ENCODE results near the gene THRB.

THRB gene

DNA sequence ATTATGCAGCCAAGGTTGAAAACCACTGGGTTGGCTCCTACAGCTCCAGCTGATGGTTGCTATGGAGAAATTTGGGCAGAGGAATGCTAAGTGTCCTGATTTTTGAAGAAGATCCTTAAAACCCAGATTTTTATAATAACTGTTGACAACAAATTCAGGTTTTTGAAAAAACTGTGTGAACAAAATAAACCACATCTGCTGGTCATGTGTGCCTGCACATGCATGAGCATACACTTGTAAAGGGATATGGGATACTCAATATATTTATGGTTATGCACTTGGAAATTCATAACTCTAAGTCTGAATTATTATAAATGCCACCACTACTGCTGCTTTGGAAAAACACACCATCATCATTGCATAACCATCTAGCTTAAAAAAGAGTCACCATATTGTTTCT, 133.7 kb downstream of the THRB start:
- no peak overlapping the region for H3K23ac ChIP-seq (ENCODE audit: low read length)
- no peak overlapping the region for H3K4me3 ChIP-seq (ENCODE audit: low read length)
- no peak overlapping the region for H3K4me2 ChIP-seq (ENCODE audit: low read length)
- no peaks in the 10 kb centered on the region for H3K79me1 ChIP-seq (ENCODE audit: low read length)
- no peaks in the 10 kb centered on the region for H3K4me1 ChIP-seq (ENCODE audit: control insufficient read depth, low read depth, low read length)
- no peak overlapping the region for H3K9ac ChIP-seq (ENCODE audit: low read length)
- H4K8ac ChIP-seq (ENCODE audit: low read depth, low read length) = no peak overlapping the region
- no peak overlapping the region for H3K18ac ChIP-seq (ENCODE audit: low read length)
- H3K56ac ChIP-seq (ENCODE audit: low read length) = no peak overlapping the region
- H2BK5ac ChIP-seq (ENCODE audit: low read length) = no peak overlapping the region
- H3K27me3 ChIP-seq (ENCODE audit: insufficient read depth, low read length, poor library complexity) = no peaks in the 10 kb centered on the region
- no peak overlapping the region for H3K27ac ChIP-seq (ENCODE audit: low read depth, low read length)
- H2BK120ac ChIP-seq (ENCODE audit: low read depth, low read length) = no peak overlapping the region
- no peaks in the 10 kb centered on the region for H3K36me3 ChIP-seq (ENCODE audit: control insufficient read depth, insufficient read depth, low read length)
- H4K5ac ChIP-seq (ENCODE audit: low read length) = no peak overlapping the region
- H3K4ac ChIP-seq (ENCODE audit: low read depth, low read length) = no peak overlapping the region
- no peak overlapping the region for H2BK15ac ChIP-seq (replicated peaks; ENCODE audit: low read depth)
- H2AK5ac ChIP-seq (ENCODE audit: low read length) = no peak overlapping the region
- DNase-seq = no peak
- H3K79me2 ChIP-seq (ENCODE audit: control insufficient read depth, insufficient read depth, low read length) = no peaks in the 10 kb centered on the region

DNA sequence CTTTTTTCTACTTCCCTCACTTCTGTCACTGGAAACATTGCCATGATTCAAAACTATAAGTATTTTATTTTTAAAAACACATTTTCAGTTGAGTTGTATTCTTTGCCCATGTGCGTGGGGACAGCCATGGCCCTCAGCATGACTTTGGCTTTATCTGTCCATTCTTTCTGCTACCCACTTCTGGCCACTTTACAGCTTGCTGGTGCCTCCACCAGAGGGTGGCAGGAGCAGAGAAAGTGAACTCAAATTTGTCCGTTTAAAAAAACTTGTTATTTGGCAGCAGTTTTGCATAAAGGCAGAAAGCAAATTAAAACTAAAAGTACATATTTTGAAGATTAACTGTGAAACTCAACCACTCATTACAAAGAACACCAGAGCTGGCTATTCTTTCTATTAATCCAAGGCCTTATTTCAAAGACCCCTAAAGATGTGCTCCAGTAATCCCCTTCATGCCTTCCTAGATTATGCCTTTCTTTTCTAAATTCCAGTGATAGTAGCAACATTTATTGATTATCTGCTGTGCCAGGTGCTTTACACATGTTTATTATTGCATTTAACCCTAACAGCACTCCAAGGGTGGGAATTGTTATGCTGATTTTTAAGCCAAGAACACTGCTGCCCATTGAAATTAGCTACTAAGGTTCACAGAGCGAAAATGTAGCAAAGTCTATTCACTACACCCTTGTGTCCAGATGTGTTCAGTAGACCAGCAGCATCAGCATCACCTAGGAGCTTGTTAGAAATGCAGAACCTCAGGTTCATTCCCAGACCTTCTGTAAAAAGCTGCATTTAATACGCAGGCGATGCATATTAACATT, 134.8 kb downstream of the THRB start:
- Histone ChIP-seq H4K5ac (ENCODE audit: low read length) (no peak overlapping the region), H3K4ac (ENCODE audit: low read depth, low read length) (no peak overlapping the region), H3K9ac (ENCODE audit: low read length) (no peak overlapping the region), H3K79me2 (ENCODE audit: control insufficient read depth, insufficient read depth, low read length) (no peaks in the 10 kb centered on the region), H3K36me3 (ENCODE audit: control insufficient read depth, insufficient read depth, low read length) (no peaks in the 10 kb centered on the region), H3K56ac (ENCODE audit: low read length) (no peak overlapping the region), H3K23ac (ENCODE audit: low read length) (no peak overlapping the region), H2BK5ac (ENCODE audit: low read length) (no peak overlapping the region), H3K4me3 (ENCODE audit: low read length) (no peak overlapping the region), H3K4me2 (ENCODE audit: low read length) (no peak overlapping the region), H4K8ac (ENCODE audit: low read depth, low read length) (no peak overlapping the region), H2AK5ac (ENCODE audit: low read length) (no peak overlapping the region), H3K27ac (ENCODE audit: low read depth, low read length) (no peak overlapping the region), H3K79me1 (ENCODE audit: low read length) (no peaks in the 10 kb centered on the region), H3K18ac (ENCODE audit: low read length) (no peak overlapping the region), H3K4me1 (ENCODE audit: control insufficient read depth, low read depth, low read length) (no peaks in the 10 kb centered on the region), H3K27me3 (ENCODE audit: insufficient read depth, low read length, poor library complexity) (no peaks in the 10 kb centered on the region), H2BK15ac (replicated peaks; ENCODE audit: low read depth) (no peak overlapping the region), H2BK120ac (ENCODE audit: low read depth, low read length) (no peak overlapping the region)
- WGBS (ENCODE audit: extremely low coverage, insufficient coverage, low lambda C conversion rate) = no CpG with 5 or more reads among the region's 5 CpGs
- DNase-seq = no peak

GRCh38 chr3:24359102-24359501, 135.5 kb downstream of the THRB start:
- Histone ChIP-seq H3K27me3 (ENCODE audit: insufficient read depth, low read length, poor library complexity) (no peaks in the 10 kb centered on the region), H3K4me3 (ENCODE audit: low read length) (no peak overlapping the region), H3K36me3 (ENCODE audit: control insufficient read depth, insufficient read depth, low read length) (no peaks in the 10 kb centered on the region), H3K4me1 (ENCODE audit: control insufficient read depth, low read depth, low read length) (no peaks in the 10 kb centered on the region), H4K5ac (ENCODE audit: low read length) (no peak overlapping the region), H3K18ac (ENCODE audit: low read length) (no peak overlapping the region), H3K79me2 (ENCODE audit: control insufficient read depth, insufficient read depth, low read length) (no peaks in the 10 kb centered on the region), H3K27ac (ENCODE audit: low read depth, low read length) (no peak overlapping the region), H3K4me2 (ENCODE audit: low read length) (no peak overlapping the region), H2BK5ac (ENCODE audit: low read length) (no peak overlapping the region), H2AK5ac (ENCODE audit: low read length) (no peak overlapping the region), H2BK120ac (ENCODE audit: low read depth, low read length) (no peak overlapping the region), H3K23ac (ENCODE audit: low read length) (no peak overlapping the region), H3K79me1 (ENCODE audit: low read length) (no peaks in the 10 kb centered on the region), H4K8ac (ENCODE audit: low read depth, low read length) (no peak overlapping the region), H3K9ac (ENCODE audit: low read length) (no peak overlapping the region), H3K4ac (ENCODE audit: low read depth, low read length) (no peak overlapping the region), H2BK15ac (replicated peaks; ENCODE audit: low read depth) (no peak overlapping the region), H3K56ac (ENCODE audit: low read length) (no peak overlapping the region)
- WGBS (ENCODE audit: extremely low coverage, insufficient coverage, low lambda C conversion rate) = no CpG with 5 or more reads among the region's 1 CpG
- no peak for DNase-seq

DNA sequence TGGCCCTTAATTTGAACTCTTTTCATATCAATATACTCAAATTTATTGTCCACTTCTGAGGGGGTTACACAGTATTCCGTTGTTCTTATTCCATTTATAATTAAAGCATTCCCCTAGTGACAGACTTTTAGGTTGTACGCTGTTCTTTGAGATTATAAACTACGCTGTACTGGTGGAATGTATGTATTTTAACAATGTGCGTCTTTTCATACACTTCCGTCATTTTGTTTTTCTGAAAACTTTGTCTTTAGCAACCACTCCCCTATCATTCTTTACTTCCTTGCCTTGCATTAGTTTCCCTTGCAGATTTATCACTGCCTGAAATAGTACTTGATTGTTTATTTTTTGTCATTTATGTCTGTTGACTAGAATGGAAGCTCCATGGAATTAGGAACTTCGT, 137.0 kb downstream of the THRB start:
- Histone ChIP-seq H3K79me1 (ENCODE audit: low read length) (no peaks in the 10 kb centered on the region), H3K4me1 (ENCODE audit: control insufficient read depth, low read depth, low read length) (no peaks in the 10 kb centered on the region), H3K18ac (ENCODE audit: low read length) (no peak overlapping the region), H3K79me2 (ENCODE audit: control insufficient read depth, insufficient read depth, low read length) (no peaks in the 10 kb centered on the region), H2AK5ac (ENCODE audit: low read length) (no peak overlapping the region), H3K9ac (ENCODE audit: low read length) (no peak overlapping the region), H3K27me3 (ENCODE audit: insufficient read depth, low read length, poor library complexity) (no peaks in the 10 kb centered on the region), H3K27ac (ENCODE audit: low read depth, low read length) (no peak overlapping the region), H2BK120ac (ENCODE audit: low read depth, low read length) (no peak overlapping the region), H4K8ac (ENCODE audit: low read depth, low read length) (no peak overlapping the region), H4K5ac (ENCODE audit: low read length) (no peak overlapping the region), H3K4me2 (ENCODE audit: low read length) (no peak overlapping the region), H3K36me3 (ENCODE audit: control insufficient read depth, insufficient read depth, low read length) (no peaks in the 10 kb centered on the region), H2BK15ac (replicated peaks; ENCODE audit: low read depth) (no peak overlapping the region), H2BK5ac (ENCODE audit: low read length) (no peak overlapping the region), H3K56ac (ENCODE audit: low read length) (no peak overlapping the region), H3K23ac (ENCODE audit: low read length) (no peak overlapping the region), H3K4me3 (ENCODE audit: low read length) (no peak overlapping the region), H3K4ac (ENCODE audit: low read depth, low read length) (no peak overlapping the region)
- no peak for DNase-seq
- no CpG with 5 or more reads among the region's 6 CpGs for WGBS (ENCODE audit: extremely low coverage, insufficient coverage, low lambda C conversion rate)

GRCh38 chr3:24355806-24356205, 138.8 kb downstream of the THRB start:
- H3K18ac ChIP-seq (ENCODE audit: low read length) = no peak overlapping the region
- H3K4me1 ChIP-seq (ENCODE audit: control insufficient read depth, low read depth, low read length) = no peaks in the 10 kb centered on the region
- H3K36me3 ChIP-seq (ENCODE audit: control insufficient read depth, insufficient read depth, low read length) = no peaks in the 10 kb centered on the region
- no peak overlapping the region for H2BK5ac ChIP-seq (ENCODE audit: low read length)
- no peak overlapping the region for H2BK120ac ChIP-seq (ENCODE audit: low read depth, low read length)
- H3K23ac ChIP-seq (ENCODE audit: low read length) = no peak overlapping the region
- H3K27ac ChIP-seq (ENCODE audit: low read depth, low read length) = no peak overlapping the region
- H3K4me3 ChIP-seq (ENCODE audit: low read length) = no peak overlapping the region
- H2BK15ac ChIP-seq (replicated peaks; ENCODE audit: low read depth) = no peak overlapping the region
- no peak overlapping the region for H4K8ac ChIP-seq (ENCODE audit: low read depth, low read length)
- no peaks in the 10 kb centered on the region for H3K27me3 ChIP-seq (ENCODE audit: insufficient read depth, low read length, poor library complexity)
- H3K79me1 ChIP-seq (ENCODE audit: low read length) = no peaks in the 10 kb centered on the region
- no peak overlapping the region for H3K9ac ChIP-seq (ENCODE audit: low read length)
- H2AK5ac ChIP-seq (ENCODE audit: low read length) = no peak overlapping the region
- H3K56ac ChIP-seq (ENCODE audit: low read length) = no peak overlapping the region
- H3K79me2 ChIP-seq (ENCODE audit: control insufficient read depth, insufficient read depth, low read length) = no peaks in the 10 kb centered on the region
- H3K4me2 ChIP-seq (ENCODE audit: low read length) = no peak overlapping the region
- no peak for DNase-seq
- H4K5ac ChIP-seq (ENCODE audit: low read length) = no peak overlapping the region
- no peak overlapping the region for H3K4ac ChIP-seq (ENCODE audit: low read depth, low read length)

GRCh38 chr3:24354230-24354629, 140.4 kb downstream of the THRB start:
- H3K79me2 ChIP-seq (ENCODE audit: control insufficient read depth, insufficient read depth, low read length) = no peaks in the 10 kb centered on the region
- no peaks in the 10 kb centered on the region for H3K4me1 ChIP-seq (ENCODE audit: control insufficient read depth, low read depth, low read length)
- no peak overlapping the region for H3K56ac ChIP-seq (ENCODE audit: low read length)
- H4K5ac ChIP-seq (ENCODE audit: low read length) = no peak overlapping the region
- H2BK15ac ChIP-seq (replicated peaks; ENCODE audit: low read depth) = no peak overlapping the region
- H3K27ac ChIP-seq (ENCODE audit: low read depth, low read length) = no peak overlapping the region
- H2BK120ac ChIP-seq (ENCODE audit: low read depth, low read length) = no peak overlapping the region
- H3K4ac ChIP-seq (ENCODE audit: low read depth, low read length) = no peak overlapping the region
- H3K36me3 ChIP-seq (ENCODE audit: control insufficient read depth, insufficient read depth, low read length) = no peaks in the 10 kb centered on the region
- H3K4me3 ChIP-seq (ENCODE audit: low read length) = no peak overlapping the region
- no peak overlapping the region for H3K4me2 ChIP-seq (ENCODE audit: low read length)
- no peak overlapping the region for H3K9ac ChIP-seq (ENCODE audit: low read length)
- H3K23ac ChIP-seq (ENCODE audit: low read length) = no peak overlapping the region
- H2AK5ac ChIP-seq (ENCODE audit: low read length) = no peak overlapping the region
- no peak for DNase-seq
- no peak overlapping the region for H3K18ac ChIP-seq (ENCODE audit: low read length)
- no peaks in the 10 kb centered on the region for H3K79me1 ChIP-seq (ENCODE audit: low read length)
- H3K27me3 ChIP-seq (ENCODE audit: insufficient read depth, low read length, poor library complexity) = no peaks in the 10 kb centered on the region
- H4K8ac ChIP-seq (ENCODE audit: low read depth, low read length) = no peak overlapping the region
- no peak overlapping the region for H2BK5ac ChIP-seq (ENCODE audit: low read length)
